ENCODE measurements around the gene NEK7. TPM values are rescaled to one million over a fixed set of nuclear protein-coding genes. Genes with fewer than 3 reads are reported as not detected.

Gene NEK7
- total RNA-seq, 3 donors from 2014 or later, result 82.3 to 187 (median 105) TPM

DNA sequence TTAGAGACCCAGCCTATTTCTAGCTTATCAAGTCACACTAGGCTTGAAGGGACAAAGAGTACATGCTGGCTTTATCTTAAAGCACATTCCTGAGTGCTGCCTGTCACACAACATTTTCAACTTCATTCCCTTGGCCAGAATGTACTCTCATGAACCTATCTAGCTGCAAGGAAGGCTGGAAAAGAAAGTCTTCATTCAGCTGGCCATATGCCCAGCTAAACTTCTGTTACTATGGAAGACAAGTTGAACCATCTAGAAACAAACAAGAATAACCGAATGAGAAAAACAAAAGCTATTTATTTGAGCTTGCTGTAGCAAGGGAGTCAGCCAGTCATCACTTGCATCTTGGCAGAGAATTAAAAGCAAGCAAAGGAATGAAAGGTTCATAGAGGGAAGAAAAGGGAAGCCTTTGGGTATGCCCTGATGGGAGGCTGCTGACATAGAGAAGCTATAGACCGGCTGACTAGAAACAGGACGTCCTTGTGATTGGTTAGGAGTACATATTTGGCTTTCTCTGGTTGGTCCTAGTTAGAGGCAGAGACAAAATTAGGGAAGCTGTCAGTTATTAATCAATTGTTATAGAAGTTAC lies 108.4 kb downstream of the NEK7 start:
- Histone ChIP-seq H3K4me3 (no peak overlapping the region), H3K4me1 (no peaks in the 10 kb centered on the region), H3K36me3 (no peaks in the 10 kb centered on the region), H3K9me3 (no peaks in the 10 kb centered on the region), H3K27me3 (no peaks in the 10 kb centered on the region), H3K27ac (no peak overlapping the region)
- intact Hi-C loops (cut with DNase I; ENCODE audit: low total_unique reads), result no loop called here
- DNase-seq (ENCODE audit: low spot score in 2 of 2), result no peak
- TF ChIP-seq, protein P1, sequence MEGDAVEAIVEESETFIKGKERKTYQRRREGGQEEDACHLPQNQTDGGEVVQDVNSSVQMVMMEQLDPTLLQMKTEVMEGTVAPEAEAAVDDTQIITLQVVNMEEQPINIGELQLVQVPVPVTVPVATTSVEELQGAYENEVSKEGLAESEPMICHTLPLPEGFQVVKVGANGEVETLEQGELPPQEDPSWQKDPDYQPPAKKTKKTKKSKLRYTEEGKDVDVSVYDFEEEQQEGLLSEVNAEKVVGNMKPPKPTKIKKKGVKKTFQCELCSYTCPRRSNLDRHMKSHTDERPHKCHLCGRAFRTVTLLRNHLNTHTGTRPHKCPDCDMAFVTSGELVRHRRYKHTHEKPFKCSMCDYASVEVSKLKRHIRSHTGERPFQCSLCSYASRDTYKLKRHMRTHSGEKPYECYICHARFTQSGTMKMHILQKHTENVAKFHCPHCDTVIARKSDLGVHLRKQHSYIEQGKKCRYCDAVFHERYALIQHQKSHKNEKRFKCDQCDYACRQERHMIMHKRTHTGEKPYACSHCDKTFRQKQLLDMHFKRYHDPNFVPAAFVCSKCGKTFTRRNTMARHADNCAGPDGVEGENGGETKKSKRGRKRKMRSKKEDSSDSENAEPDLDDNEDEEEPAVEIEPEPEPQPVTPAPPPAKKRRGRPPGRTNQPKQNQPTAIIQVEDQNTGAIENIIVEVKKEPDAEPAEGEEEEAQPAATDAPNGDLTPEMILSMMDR (IDR thresholded peaks at IDR 0.05), result no peak
- TF ChIP-seq POLR2AphosphoS5 (IDR thresholded peaks at IDR 0.05) (no peak), POLR2A (IDR thresholded peaks at IDR 0.05) (no peak)

DNA sequence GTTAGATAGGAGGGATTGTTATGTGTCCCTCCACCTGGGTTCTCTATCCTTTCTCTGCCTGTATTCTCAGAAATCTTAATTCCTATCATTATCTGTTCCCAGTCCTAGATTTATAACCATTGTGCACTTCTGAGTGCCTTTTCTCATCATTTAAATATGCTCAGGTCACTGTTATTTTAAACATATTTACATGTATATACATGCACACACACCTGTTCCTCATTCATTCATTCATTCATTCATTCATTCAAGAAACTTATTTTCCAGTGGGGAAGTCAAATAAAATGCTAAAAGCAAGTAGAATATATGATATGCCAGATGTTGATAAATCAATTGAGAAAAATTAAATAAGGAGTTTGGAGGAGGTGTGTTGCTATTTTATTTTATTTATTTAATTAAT lies 110.3 kb downstream of the NEK7 start:
- Histone ChIP-seq H3K27ac (no peak overlapping the region), H3K27me3 (no peaks in the 10 kb centered on the region), H3K4me1 (no peaks in the 10 kb centered on the region), H3K36me3 (no peaks in the 10 kb centered on the region), H3K9me3 (no peaks in the 10 kb centered on the region), H3K4me3 (no peak overlapping the region)
- DNase-seq (ENCODE audit: low spot score in 2 of 2), result no peak
- intact Hi-C loops (cut with DNase I; ENCODE audit: low total_unique reads), result no loop called here
- TF ChIP-seq POLR2AphosphoS5 (IDR thresholded peaks at IDR 0.05) (no peak), POLR2A (IDR thresholded peaks at IDR 0.05) (no peak)
- TF ChIP-seq, protein P1 (IDR thresholded peaks at IDR 0.05), result no peak

DNA sequence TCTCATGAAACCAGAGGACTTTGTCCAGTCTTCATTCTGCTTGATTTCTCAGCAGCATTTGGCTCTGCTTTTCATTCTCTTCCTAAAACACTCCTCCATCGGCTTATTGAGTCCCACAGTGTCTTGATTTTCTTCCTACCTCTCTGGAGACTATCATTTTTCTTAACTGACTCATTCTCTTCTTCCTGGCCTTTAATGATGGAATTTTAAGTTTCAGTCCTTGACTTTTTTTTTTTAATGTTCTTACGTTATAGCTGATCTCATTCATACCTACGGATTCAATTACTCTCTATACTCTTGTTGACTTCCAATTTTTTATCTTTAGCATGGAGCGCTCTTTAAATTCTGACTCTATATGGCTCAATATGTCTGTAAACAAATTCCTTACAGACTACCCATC lies 111.1 kb downstream of the NEK7 start:
- TF ChIP-seq POLR2AphosphoS5 (IDR thresholded peaks at IDR 0.05) (no peak), POLR2A (IDR thresholded peaks at IDR 0.05) (no peak)
- TF ChIP-seq, protein P1 (IDR thresholded peaks at IDR 0.05), result no peak
- no peaks in the 10 kb centered on the region for H3K27me3 ChIP-seq
- no peak for DNase-seq (ENCODE audit: low spot score in 2 of 2)
- no peaks in the 10 kb centered on the region for H3K4me1 ChIP-seq
- intact Hi-C loops (cut with DNase I; ENCODE audit: low total_unique reads), result no loop called here
- no peaks in the 10 kb centered on the region for H3K9me3 ChIP-seq
- H3K4me3 ChIP-seq, result no peak overlapping the region
- H3K36me3 ChIP-seq, result no peaks in the 10 kb centered on the region
- no peak overlapping the region for H3K27ac ChIP-seq

DNA sequence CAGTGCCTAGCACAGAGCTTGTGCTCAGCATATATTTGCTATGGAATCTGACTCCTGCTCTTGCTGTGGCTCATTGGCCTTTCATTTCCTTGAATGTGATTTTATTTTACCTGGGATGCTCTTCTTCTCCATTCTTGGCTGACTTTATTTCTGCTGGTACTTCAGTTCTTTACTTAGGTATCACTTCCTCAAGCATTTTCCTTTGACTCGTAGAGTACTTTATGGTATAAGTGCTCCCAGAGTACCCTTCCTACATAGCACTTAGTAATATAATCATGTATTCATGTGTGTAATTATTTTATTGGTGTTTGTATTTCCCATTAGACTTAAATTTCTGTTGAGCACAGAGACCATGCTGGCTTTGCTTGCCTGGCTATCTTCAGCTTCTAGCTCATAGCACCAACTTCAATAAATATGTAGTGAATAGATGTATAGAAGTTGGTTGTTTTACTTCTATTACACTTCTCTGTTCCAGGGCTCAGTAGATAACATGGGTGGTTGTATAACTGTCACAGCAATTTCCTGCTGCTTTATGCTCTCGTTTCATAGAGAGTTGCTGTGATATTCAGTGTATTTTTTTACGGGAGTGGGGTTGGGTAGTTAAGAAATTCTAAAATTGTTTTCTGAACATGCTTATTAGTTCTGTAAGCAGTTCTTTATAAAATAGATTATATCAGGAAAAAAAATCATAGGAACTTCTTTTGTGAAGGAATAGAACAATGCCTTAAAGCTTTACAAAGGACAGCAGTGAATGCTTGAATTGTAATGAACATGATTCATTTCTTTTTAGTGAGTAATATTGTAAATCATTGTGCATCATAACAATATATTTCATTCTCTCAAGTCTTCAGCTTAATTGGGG lies 112.2 kb downstream of the NEK7 start:
- no peaks in the 10 kb centered on the region for H3K9me3 ChIP-seq
- no peaks in the 10 kb centered on the region for H3K27me3 ChIP-seq
- DNase-seq (ENCODE audit: low spot score in 2 of 2), result no peak
- H3K4me3 ChIP-seq, result no peak overlapping the region
- no peak overlapping the region for H3K27ac ChIP-seq
- TF ChIP-seq POLR2AphosphoS5 (IDR thresholded peaks at IDR 0.05), result no peak
- TF ChIP-seq, protein P1 (IDR thresholded peaks at IDR 0.05), result no peak
- no peaks in the 10 kb centered on the region for H3K36me3 ChIP-seq
- intact Hi-C loops (cut with DNase I; ENCODE audit: low total_unique reads), result no loop called here
- H3K4me1 ChIP-seq, result no peaks in the 10 kb centered on the region

DNA sequence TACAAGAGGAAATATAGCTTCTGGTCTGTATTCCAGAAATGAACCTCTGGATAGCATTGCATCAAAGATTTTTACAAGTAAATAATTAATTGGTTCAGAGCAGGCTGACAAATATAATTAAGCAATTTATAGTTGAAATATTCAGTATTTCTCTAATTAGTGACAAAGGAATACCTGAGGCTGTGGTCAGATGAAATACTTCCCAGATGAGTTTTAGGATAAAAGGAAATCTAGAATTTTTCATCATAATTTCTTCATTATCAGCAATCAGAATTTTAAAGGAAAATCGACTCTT lies 112.8 kb downstream of the NEK7 start:
- Histone ChIP-seq H3K4me1 (no peaks in the 10 kb centered on the region), H3K27ac (no peak overlapping the region), H3K4me3 (no peak overlapping the region), H3K9me3 (no peaks in the 10 kb centered on the region), H3K36me3 (no peaks in the 10 kb centered on the region), H3K27me3 (no peaks in the 10 kb centered on the region)
- no peak for DNase-seq (ENCODE audit: low spot score in 2 of 2)
- TF ChIP-seq, protein P1 (IDR thresholded peaks at IDR 0.05), result no peak
- TF ChIP-seq POLR2AphosphoS5 (IDR thresholded peaks at IDR 0.05), result no peak
- TF ChIP-seq POLR2A (IDR thresholded peaks at IDR 0.05), result no peak
- intact Hi-C loops (cut with DNase I; ENCODE audit: low total_unique reads), result no loop called here
